ENCODE measurements around the gene SKAP2.

Gene SKAP2

DNA sequence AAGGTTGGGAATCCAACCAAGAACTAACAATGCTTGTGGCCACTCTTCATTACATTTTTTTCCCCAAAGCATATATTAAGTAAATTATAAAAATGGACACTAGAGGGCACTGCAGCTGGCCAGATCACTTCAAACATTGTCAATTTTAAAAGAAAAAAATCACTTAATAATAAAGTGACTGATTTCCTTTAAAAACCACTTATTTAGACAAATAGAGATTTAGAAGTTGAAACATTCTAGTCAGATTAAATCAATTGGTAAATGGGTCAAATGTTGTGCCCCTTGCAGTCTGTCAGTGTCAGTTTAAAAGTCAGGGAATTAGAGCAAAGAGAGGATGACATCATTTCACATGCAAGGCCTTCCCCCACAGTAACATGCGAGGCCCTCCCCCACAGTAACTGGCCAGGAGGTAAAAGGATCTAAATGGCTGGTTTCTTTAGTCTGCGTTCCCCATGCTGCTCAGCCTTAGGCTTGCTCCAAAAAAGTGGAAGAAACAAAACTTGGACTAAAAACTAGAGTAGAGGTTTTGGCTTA lies 177.9 kb downstream of the SKAP2 start:
- DNase-seq (ENCODE audit: low read depth) = peak; percentile 42
- TF ChIP-seq, protein P1, sequence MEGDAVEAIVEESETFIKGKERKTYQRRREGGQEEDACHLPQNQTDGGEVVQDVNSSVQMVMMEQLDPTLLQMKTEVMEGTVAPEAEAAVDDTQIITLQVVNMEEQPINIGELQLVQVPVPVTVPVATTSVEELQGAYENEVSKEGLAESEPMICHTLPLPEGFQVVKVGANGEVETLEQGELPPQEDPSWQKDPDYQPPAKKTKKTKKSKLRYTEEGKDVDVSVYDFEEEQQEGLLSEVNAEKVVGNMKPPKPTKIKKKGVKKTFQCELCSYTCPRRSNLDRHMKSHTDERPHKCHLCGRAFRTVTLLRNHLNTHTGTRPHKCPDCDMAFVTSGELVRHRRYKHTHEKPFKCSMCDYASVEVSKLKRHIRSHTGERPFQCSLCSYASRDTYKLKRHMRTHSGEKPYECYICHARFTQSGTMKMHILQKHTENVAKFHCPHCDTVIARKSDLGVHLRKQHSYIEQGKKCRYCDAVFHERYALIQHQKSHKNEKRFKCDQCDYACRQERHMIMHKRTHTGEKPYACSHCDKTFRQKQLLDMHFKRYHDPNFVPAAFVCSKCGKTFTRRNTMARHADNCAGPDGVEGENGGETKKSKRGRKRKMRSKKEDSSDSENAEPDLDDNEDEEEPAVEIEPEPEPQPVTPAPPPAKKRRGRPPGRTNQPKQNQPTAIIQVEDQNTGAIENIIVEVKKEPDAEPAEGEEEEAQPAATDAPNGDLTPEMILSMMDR (IDR thresholded peaks at IDR 0.05; ENCODE audit: insufficient read depth, low read depth, low read length, missing control alignments) = peak; percentile 49
- H3K4me3 ChIP-seq (ENCODE audit: low read depth, low read length) = no peak overlapping the region

DNA sequence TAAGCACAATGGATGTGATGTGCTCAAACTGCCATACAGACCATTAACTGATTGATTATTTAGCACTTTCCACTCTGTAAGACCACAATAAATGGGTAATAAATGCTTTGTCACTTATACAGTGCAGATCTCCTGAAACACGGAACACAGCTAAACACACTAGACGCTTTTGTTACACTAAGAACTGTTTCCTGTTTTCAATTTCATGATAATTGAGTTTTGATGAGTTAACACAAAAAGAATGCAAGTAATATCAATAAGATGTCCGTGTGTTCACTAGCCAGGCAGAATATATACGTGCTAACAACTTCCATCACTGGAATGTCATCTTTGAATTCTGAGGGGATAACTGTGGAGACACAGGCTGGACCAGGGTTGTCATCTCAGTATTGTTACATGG lies 178.8 kb downstream of the SKAP2 start:
- TF ChIP-seq, protein P1 (IDR thresholded peaks at IDR 0.05; ENCODE audit: insufficient read depth, low read depth, low read length, missing control alignments) = no peak
- no peak overlapping the region for H3K4me3 ChIP-seq (ENCODE audit: low read depth, low read length)
- no peak for DNase-seq (ENCODE audit: low read depth)

DNA sequence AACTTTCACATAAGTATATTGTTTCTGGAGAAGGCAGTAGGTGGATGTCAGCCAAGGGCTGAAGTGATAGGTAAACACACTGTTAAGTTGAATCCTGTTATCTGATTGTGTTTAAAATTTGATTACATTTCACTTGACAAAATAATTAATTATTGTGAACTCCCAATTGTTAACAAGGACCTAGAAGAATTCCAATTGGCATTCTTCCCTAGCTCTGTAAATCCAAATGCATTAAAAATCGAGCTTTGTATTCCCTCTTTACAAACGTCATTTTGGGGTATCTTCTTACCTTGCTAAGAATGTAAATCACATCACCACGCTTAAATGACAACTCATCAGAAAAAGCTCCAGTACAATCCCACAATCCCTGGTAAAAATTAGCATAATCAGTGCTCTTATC lies 179.9 kb downstream of the SKAP2 start:
- DNase-seq (ENCODE audit: low read depth) = no peak

DNA sequence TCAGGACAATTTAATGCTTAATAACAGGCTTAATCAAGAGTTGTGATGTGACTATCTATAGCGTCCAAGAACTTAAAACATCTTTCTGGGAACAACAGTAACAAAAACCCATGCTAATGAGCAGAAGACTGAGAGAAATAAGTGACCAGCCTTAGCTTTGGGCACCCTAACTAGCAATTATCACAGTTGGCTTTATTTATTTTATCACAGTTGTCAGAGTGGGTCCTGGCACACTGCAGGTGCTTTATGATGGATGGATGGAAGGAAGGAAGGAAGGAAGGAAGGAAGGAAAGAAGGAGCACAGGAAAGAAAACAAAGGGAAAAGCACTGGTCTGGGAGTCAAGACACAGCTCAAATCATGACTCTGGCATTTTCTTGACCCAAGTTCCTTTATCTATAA lies 181.1 kb downstream of the SKAP2 start:
- TF ChIP-seq, protein P1 (IDR thresholded peaks at IDR 0.05; ENCODE audit: insufficient read depth, low read depth, low read length, missing control alignments) = no peak
- no peak for DNase-seq (ENCODE audit: low read depth)
- H3K4me3 ChIP-seq (ENCODE audit: low read depth, low read length) = no peak overlapping the region

More for the DNA sequence above, 179.9 kb downstream of the SKAP2 start:
- H3K4me3 ChIP-seq (ENCODE audit: low read depth, low read length) = no peak overlapping the region
- TF ChIP-seq, protein P1 (IDR thresholded peaks at IDR 0.05; ENCODE audit: insufficient read depth, low read depth, low read length, missing control alignments) = no peak

DNA sequence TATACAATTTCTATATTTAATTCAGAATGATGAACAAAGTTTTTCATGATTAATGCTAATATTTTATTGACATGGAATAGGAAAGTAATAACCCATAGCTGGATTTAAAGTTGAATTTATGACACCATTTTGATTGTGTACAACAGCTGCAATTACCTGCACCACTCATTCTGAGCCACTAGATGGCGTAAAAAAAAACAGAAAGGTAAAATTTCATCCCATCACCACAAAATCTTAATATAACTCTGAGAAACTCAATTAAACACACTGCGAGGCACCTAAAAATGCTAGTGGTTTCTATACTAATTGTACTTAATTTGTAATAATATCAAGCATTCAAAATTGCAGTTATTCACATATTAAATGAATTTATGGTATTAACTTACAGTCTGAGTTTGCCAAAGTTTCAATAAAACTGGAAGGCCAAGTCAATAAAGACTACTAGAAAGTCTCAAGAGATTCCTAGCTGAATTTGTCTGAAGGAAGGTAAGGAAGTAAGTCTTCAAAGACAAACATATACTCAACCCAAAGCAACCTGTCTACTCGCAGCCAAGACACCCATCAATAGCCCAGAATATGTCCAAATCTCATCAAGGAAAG lies 182.5 kb downstream of the SKAP2 start:
- no peak overlapping the region for H3K4me3 ChIP-seq (ENCODE audit: low read depth, low read length)
- TF ChIP-seq, protein P1 (IDR thresholded peaks at IDR 0.05; ENCODE audit: insufficient read depth, low read depth, low read length, missing control alignments) = peak; percentile 65
- peak; percentile 32 for DNase-seq (ENCODE audit: low read depth)

DNA sequence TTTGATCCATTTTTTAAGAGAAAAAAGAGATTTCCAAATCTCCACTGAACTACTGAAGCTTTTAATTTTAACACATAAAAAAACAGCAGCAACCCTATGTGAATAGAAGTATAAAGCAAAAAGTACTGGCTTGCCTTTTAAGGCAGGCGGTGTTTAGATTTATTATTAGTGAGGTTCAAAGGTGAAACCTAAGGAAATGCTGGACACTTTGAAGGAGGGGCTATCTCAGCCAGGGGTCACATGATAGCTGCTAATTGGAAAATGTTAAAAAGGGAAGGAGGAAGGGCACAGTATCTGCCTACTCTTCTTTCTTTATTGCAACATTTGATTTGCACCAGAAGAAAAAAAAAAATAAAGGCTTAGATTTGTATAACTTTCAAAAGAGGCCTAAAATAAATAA lies 183.8 kb downstream of the SKAP2 start:
- DNase-seq (ENCODE audit: low read depth) = no peak
- TF ChIP-seq, protein P1 (IDR thresholded peaks at IDR 0.05; ENCODE audit: insufficient read depth, low read depth, low read length, missing control alignments) = no peak

More for the DNA sequence above, 183.8 kb downstream of the SKAP2 start:
- no peak overlapping the region for H3K4me3 ChIP-seq (ENCODE audit: low read depth, low read length)
